CD4-positive, alpha-beta T cell treated with Interleukin-1 beta for 1 hour (primary cell): ENCODE measurements around the gene P3H2.
"Not testable (repeated sequence)": the region's sequence is repeated elsewhere in the genome, so short reads cannot be mapped to it uniquely, and the experiment has no call there.

Experiments used
- DNase-seq, 2 donors: peaks; one replicate each; pipeline ENCODE4 v3.0.0-alpha.2; 2020 to 2022

Gene P3H2

GRCh38 chr3:190083635-190084034 is 37.1 kb downstream of the P3H2 start:
- no peak for DNase-seq

- no peak for DNase-seq
Measured at GRCh38 chr3:190081389-190081788, 39.3 kb downstream of the P3H2 start.

GRCh38 chr3:190079173-190079572 is 41.5 kb downstream of the P3H2 start:
- DNase-seq, result not testable (repeated sequence)

- no peak for DNase-seq
Measured at GRCh38 chr3:190077395-190078045, 43.2 kb downstream of the P3H2 start.

- no peak for DNase-seq
Measured at GRCh38 chr3:190076601-190077394, 43.9 kb downstream of the P3H2 start.

- no peak for DNase-seq
Measured at GRCh38 chr3:190076136-190076535, 44.6 kb downstream of the P3H2 start.

GRCh38 chr3:190074817-190075216 is 45.9 kb downstream of the P3H2 start:
- no peak for DNase-seq

GRCh38 chr3:190073264-190074008 is 47.3 kb downstream of the P3H2 start:
- no peak for DNase-seq

GRCh38 chr3:190072856-190073255 is 47.8 kb downstream of the P3H2 start:
- DNase-seq, result no peak

GRCh38 chr3:190071921-190072320 is 48.8 kb downstream of the P3H2 start:
- not testable (repeated sequence) for DNase-seq

GRCh38 chr3:190070622-190071347 is 49.9 kb downstream of the P3H2 start:
- DNase-seq, result no peak

GRCh38 chr3:190065204-190065603 is 55.5 kb downstream of the P3H2 start:
- DNase-seq, result no peak

GRCh38 chr3:190064659-190065058 is 56.0 kb downstream of the P3H2 start:
- DNase-seq, result no peak

- DNase-seq, result no peak
Measured at GRCh38 chr3:190064112-190064511, 56.6 kb downstream of the P3H2 start.

- DNase-seq, result no peak
Measured at GRCh38 chr3:190063490-190063889, 57.2 kb downstream of the P3H2 start.

- no peak for DNase-seq
Measured at GRCh38 chr3:190060192-190060775, 60.4 kb downstream of the P3H2 start.

- no peak for DNase-seq
Measured at GRCh38 chr3:190059242-190059590, 61.5 kb downstream of the P3H2 start.

- DNase-seq, result no peak
Measured at GRCh38 chr3:190058521-190059241, 62.0 kb downstream of the P3H2 start.

- no peak for DNase-seq
Measured at GRCh38 chr3:190056742-190057141, 64.0 kb downstream of the P3H2 start.

GRCh38 chr3:190055773-190056172 is 64.9 kb downstream of the P3H2 start:
- DNase-seq, result no peak

- no peak for DNase-seq
Measured at GRCh38 chr3:190053919-190054672, 66.6 kb downstream of the P3H2 start.
